Measurements from ENCODE around the gene PCNX1.
"Not testable (repeated sequence)": the region's sequence is repeated elsewhere in the genome, so short reads cannot be mapped to it uniquely, and the experiment has no call there.

Gene PCNX1

DNA sequence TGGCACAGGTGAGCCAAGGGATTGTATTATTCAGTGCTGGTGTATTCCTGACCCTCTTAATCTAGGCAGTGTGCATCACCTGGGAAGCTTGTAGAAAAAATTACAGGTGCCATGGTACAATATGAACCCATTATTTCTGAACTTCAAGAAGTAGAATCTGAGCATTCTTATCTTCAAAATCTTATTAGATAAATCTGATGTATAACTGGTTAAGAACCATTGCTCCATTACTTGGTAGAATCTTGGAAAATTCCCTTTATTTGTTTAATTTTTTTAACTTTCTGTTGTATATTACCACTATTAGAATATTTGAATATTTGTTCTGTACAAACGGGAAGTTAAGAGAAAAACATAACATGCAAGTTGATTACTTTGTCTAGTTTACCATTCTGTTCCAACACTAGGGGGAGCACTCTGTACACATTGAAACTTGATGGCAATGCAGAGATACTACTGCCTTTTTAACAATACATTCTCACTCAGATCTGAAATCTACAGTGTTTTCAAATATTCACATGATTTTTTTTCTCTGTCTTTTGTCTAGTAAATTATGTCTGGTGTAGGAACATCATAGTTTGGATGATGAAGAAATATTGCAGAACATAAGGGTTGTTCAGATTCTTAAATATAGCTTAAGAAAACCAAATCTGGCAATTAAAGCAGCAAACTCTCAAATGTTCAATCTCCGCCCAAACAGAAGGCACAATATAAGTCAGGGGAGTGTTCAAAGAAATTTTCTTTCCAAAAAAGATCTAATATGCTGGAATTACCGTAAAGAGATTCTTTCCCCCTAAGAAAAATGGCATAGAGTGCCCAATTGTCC lies 196.6 kb downstream of the PCNX1 start:
- DNase-seq: no peak

DNA sequence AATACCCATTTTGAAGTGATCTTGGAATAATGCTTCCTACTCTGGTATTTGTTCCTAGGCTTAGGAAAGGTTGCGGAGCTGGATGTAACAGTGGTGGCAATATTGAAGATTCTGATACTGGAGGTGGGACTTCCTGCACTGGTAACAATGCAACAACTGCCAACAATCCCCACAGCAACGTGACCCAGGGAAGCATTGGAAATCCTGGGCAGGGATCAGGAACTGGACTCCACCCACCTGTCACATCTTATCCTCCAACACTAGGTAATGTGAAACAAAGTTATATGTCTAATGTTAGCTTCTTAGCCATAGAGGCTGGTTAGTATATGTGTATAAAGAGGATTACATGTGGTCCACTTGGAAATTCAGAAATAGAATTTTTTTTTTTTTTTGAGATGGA lies 197.9 kb downstream of the PCNX1 start:
- DNase-seq: no peak

DNA sequence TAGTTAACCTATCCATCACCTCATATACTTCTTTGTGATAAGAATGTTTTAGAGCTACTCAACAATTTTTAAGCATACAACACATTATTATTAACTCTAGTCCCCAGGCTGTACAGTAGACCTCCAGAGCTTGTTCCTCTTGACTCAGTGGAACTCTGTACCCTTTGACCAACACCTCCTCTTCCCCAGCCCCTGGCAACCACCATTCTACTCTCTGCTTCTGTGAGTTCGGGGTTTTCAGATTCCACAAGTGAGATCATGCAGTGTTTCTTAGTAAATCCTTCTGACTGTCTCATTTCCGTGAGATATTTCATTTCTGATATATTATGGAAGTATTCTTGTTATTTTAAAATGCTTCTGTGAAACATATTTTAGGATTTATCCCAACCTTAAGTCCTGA lies 200.7 kb downstream of the PCNX1 start:
- DNase-seq: no peak

DNA sequence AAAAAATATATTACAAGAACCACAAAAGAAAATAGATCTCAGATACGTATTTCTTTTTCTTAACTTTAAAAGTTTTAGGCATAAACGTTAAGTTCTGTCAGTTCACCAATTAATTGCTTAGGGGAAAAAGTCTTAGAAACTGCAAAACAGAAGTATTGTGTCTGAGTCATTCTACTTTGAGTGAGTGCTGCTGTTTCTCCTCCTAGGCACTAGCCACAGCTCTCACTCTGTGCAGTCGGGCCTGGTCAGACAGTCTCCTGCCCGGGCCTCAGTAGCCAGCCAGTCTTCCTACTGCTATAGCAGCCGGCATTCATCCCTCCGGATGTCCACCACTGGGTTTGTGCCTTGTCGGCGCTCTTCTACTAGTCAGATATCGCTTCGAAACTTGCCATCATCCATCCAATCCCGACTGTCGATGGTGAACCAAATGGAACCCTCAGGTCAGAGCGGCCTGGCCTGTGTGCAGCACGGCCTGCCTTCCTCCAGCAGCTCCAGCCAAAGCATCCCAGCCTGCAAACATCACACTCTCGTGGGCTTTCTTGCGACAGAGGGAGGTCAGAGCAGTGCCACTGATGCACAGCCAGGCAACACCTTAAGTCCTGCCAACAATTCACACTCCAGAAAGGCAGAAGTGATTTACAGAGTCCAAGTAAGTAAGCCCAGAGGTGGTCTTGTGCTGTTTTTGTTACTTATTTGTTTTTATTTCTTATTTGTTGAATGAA lies 201.3 kb downstream of the PCNX1 start:
- no peak for DNase-seq

DNA sequence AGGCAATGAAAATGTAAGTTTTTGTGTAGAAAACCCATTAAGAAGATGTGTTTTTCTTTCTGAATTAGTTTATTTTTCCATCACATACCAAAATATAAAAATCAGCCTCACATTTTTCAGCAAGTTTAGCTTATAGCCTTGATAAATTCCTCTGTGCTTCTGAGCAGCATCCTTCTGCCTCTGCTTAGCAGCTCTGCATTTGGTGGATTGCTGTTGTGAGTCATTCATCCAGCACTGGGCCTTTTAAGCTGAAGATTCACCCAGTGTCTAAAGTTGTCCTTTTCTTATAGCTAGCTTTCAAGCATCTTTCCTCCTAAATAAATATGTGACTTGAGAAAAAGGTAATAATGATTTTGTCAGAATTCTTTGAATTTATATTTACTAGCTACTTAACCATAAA lies 206.1 kb downstream of the PCNX1 start:
- DNase-seq: no peak

DNA sequence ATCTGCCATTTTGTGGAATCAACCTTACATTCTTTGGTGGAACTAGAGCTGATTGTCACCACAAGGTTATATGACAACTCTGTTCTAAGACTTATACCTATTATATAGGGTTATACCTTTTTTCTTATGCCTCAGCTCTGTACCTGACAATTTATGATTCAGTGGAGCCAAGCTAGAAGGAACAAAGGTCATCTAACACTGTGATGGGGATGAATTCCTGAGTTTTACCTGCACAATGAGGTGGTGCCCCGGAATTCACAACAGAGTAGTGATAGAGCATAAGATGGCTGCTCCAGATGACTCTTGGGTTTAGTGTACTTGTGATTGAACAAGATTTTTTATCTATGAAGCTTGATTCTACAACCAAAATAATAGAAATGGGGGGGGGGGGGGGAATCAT lies 207.3 kb downstream of the PCNX1 start:
- DNase-seq: no peak

DNA sequence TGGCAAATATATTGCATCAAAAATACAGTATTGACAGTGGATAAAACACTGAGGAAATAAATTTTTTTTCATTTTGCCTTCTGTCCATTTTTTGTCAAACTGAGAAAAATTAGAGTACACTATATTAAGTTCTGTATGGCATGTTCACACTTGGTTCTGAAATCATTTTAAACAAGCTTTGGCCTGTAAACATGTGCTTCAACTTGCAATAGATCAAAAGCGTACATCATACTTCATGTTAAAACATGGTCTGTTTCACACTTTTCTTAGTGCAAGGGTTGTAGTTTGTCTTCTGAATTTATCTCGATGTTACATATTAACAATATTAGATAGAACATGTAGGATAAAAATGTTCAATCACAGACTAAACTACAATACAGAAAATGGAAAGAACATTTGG lies 208.0 kb downstream of the PCNX1 start:
- no peak for DNase-seq

DNA sequence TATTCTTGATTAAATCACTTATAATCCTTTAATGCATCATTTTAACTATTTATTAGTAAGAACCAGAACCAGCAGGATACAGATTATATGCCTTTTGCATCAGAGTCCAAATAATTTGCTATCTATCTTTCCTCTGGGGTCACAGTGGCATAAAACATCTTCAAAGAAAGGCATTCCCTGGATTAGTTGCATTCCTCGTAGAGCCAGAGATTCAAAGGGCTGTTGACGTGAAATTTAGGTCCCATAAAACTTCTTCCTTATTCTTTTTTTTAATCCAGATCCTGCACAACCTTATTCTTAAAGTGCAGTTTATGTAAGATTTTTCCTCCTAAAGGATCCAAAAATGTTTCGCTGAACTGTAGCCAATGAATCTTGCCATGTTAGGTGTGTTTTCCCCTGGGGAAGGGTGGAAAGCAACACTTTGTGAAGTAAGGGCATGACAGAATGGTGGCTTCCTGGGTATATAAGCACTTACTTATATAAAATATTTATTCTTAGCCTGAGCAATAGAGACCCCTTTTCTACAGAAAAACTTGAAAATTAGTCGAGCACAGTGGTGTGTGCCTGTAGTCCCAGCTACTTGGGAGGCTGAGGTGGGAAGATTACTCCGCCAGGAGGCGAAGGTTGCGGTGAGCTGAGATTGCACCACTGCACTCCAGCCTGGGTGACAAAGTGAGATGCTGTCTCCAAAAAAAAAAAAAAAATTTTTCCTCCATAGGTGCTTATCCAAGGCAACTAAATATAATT lies 208.7 kb downstream of the PCNX1 start:
- no peak for DNase-seq

DNA sequence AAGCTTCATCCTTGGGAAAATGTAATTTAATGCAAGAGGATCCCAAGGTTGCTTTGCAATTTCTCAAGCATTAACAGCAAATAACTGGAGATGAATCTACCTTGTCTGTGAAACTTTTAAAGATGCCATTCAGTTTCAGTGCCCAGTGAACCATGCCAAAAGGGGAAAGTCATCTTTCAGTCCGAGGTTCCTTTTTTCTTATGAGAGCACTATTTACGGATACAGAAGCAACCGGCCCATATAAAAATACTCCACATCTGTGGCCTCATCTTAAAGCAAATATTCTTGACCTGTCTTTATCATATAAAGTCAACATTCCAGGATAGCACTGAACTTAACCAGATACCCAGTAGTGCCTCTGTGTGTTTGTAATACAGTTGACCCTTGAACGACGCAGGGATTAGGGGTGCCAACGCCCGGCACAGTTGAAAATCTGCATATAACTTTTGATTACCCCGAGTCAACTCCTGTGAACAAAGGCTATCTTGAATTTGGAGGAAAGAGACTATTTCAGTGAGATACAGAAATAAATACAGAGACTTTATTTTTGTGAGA lies 209.4 kb downstream of the PCNX1 start:
- DNase-seq: no peak

DNA sequence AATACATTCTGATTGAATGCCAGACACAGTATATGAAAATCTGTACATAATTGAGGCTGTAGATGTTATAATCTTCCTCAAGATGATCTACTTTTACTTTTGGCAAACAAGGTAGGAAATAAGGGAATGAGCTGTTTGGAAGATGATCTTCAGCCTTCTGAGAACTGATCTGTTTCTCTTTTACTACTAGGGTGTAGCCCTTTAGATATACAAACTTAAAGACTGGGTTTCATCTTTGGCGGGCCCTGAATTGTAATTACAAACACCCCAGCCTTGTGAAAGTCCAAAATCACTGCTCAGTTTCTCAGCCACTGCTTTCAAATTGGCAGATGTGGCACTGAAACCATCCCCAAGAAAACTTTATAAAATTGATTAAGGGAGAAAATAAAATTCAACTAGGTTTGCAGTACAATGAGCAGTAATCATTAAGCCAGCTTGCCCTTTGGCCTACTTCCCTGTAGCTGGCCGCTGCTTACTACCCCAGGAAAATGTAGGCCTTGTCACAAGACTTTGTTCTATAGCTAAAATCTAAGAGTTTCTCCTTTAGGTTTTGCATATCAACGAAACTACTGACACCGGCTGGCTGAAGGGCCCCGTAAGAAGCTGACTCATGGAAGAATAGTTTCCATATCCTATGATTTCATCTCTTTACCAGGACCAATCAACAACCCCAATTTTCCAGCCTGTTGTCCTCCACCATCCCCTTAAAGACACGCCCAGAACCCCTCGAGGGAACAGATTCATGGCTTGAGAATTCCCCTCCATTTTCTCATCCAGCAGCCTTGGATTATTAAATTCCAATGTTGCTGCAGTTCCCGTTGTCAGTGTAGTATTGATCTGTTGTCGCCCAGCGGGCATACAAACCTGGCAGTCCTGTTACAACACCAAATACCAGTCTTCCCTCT lies 210.8 kb downstream of the PCNX1 start:
- no peak for DNase-seq

DNA sequence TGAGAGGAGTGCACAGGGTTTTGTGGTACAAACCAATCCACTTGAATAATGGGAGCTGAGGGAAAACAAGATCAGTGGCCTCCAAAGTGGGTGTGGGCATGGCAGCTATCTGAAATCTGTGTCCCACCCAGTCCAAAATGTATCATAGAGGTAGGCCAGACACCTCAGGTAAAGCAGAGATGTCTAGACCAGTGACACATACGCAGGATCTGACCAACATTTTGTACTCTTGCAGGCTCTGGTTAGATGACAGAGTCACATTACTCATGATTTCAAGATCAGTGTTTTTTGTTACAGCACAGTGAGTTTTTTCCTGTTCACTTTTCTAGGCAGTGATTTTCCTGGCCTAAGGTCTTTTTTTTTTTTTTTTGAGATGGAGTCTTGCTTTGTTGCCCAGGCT lies 211.8 kb downstream of the PCNX1 start:
- DNase-seq: no peak

DNA sequence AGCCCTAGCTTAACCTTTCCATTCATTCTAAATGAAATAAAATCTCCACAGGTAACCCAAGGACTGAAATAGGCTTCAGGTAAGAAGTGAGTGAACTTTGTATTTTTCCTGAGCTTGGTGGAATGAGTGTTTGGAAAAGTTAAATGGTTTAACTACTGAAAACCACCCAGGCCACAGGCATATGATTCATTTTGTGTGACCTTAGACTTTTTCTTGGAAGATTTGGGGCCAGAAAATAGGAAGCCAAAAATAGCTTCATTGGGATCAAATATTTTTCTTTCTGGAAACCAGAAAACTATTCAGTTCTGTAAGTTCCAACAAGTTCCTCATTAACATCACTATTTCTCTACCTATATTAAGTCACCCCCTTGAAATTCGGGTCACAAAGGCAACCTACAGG lies 212.6 kb downstream of the PCNX1 start:
- no peak for DNase-seq

DNA sequence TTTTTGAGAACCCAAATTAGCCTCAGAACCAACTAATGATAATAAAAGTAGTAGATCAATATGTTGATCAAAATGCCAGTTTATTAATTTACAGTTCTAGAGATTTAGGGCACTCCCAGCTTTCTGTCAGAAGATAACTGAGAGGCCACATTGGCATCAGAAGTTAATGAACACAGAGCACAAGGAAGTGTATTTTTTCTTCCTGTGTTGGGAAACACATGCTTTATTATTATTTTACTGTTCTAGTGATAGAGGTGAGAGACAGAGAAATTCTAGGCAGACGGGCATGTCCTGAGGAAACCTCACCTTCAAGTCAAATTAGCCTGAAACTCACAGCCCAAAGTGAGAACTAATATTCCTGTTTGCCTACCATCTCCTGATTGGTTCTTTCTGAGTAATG lies 213.7 kb downstream of the PCNX1 start:
- DNase-seq: no peak

DNA sequence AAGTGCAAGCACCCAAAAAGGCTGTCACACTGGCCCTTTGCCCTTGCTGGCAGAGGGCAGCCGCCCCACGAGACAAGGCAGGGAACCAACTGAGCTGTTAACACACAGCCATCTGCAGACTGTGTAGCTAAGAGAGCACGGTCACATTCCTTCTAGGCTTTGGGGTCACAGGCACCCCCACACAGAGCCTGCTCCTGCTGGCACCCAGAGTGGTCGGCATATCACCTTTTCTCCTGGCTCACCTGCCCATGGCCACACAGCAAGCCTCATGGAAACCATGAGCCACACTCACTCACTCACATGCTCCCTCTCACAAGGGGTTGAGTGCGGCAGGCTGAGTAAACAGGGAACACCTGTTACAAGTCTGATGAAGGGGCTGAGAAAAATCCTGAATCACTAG lies 214.5 kb downstream of the PCNX1 start:
- DNase-seq: no peak

DNA sequence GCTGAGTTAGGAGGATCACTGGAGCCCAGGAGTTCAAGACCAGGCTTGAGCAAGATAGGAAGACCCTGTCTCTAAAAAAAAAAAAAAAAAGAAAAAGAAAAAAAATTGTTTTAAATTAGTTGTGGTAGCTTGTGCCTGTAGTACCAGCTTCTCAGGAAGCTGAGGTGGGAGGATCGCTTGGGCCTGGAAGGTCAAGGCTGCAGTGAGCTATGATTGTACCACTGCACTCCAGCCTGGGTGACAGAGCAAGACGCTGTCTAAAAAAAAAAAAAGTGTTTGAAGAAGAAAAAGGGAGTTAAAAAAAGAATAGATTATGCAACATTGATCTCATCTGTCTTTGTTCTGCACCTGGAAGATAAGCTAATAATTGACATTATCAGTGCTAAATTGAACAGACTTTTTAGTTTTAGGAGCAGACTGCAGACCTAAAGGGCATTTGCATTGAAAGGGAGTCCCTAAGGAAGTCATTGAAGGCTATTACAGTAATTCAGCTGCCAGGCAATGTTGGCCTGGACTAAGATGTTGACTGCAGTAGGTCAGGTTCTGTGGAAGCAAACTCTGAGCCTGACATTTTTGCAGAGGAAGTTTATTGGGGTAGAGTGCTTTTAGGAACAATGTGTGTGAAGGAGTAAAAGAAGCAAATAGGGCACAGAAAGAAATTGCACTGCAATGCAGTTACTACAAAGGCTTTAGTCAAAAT lies 215.8 kb downstream of the PCNX1 start:
- no peak for DNase-seq

DNA sequence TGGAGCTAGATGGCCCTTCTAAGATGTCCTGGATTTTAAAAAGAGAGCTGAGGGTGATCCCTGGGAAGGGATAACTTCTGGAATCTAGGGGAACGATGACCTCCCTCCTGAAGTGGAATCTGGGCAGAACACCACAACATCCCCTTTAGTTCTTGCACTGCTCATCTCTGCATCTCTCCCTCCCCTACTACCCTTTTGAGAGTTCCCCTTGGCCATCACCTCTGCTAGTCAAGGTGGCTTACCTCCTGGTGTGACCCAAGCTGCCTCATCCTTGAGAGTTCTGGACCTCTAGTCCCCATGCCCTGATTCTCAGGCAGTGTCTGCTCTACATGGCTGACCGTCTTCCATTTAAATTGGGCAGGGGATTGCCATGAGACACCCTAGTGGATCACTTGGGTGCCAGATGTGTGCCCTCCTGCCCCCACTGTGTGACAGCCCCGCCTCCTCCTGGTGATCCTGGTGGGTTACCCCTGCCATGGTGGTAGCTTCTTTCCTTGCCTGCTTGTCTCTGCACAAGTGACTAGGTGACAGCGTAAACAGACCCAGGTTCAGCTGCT lies 216.4 kb downstream of the PCNX1 start:
- no peak for DNase-seq

DNA sequence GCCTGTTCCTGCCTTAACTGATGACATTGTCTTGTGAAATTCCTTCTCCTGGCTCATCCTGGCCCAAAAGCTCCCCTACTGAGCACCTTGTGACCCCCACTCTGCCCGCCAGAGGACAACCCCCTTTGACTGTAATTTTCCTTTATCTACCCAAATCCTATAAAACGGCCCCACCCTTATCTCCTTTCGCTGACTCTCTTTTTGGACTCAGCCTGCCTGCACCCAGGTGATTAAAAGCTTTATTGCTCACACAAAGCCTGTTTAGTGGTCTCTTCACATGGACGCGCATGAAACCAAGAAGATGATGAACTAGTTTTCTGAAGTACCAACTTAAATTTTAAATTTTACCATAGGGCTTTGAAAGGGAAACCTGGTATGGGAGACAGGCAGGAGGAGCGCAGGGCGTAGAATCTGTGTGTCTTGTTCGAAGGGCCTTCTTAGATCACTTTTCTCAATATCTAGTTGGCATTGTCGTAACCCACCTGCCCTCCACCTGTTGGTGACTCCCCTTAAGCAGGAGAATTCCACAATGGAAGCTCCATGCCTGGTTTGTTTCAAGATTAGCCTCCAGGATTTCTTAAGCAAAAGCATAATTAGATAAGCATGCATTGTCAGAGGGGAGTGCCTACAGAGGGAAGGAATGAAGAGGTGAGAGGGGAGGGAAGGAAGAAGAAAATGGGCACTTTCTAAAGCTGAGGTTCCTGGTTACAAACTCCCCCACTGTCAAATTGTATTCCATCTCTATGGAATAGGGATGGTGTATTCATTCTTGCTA lies 222.6 kb downstream of the PCNX1 start:
- not testable (repeated sequence) for DNase-seq

DNA sequence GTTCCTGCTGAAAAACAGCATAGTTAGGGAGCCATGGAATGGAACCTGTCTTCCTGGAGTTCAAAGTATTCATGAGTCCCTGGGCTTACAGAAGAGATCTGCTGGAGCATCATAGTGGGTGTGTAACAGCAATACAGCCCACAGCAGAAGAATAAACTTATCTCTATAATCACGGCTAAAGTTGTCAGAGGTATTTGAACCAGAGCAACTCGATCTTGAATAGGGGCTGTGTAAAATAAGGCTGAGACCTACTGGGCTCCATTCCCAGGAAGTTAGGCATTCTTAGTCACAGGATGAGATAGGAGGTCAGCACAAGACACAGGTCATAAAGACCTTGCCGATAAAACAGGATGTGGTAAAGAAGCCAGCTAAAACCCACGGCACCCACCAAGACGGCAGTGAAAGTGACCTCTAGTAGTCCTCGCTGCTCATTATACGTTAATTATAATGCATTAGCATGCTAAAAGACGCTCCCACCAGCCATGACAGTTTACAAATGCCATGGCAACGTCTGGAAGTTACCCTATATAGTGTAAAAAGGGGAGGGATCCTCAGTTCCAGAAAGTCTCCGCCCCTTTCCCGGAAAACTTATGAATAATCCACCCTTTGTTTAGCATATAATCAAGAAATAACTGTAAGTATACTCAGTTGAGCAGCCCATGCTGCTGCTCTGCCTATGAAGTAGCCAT lies 223.4 kb downstream of the PCNX1 start:
- no peak for DNase-seq

DNA sequence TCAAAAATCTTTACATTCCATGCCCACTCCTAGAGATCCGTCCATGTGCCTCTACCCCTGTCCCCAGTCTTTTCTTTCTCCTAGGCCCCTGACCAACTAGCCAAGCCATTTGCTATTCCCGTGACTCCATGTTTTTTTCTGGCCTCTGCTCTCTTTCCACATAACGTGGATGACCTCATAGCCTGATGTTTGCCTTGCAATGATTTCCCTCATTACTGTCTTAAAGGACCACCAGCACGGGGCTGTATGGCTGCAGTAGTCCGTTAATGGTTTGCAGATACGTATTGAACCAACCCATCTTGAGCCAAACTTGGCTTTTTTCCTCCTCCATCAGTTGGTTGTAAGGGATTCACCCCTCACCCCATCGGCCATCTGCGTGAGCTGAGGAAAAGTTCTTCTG lies 226.0 kb downstream of the PCNX1 start:
- DNase-seq: peak; percentile 32

DNA sequence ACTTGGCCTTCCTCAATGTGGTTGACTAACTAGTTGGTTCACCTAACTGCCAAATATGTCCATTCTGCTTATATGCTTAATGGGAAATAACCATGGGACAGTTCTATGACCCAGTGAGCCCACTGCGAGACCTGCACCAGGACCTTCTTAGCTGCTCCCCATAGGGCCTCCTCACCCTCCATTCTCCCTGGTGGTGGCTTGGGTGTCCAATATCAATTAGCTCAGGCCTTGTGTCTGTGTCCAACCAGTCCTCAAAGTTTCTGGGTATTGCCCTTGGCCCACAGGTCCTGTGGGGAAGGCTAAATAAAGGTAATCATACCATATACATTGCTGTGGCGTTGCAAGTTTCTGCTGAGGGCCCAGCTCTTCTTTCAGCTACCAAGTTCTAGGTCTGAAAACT lies 228.2 kb downstream of the PCNX1 start:
- no peak for DNase-seq

Measured in activated CD8-positive, alpha-beta memory T cell treated with anti-CD3 and anti-CD28 coated beads for 24 hours (primary cell).